ENCODE measurements around the gene SYNE2.

Gene SYNE2

GRCh38 chr14:63877550-63877939 lies 24.7 kb downstream of the SYNE2 start:
- DNase-seq: no peak

DNA sequence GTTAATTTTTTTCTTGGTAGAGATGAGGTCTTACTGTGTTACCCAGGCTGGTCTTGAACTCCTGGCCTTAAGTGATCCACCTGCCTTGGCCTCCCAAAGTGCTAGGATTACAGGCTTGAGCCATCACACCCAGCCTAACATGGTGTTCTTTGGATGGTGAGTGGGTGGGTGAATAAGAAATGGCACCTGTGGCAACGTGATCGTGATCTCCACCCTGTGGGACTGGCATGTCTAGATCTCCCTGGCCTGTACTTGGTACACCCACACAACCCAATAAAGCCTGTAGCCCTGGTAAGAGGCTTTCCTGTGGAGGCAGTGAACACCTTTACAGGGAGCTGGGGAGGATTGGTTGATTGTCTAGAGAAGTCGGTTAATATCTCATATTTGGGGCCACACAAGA lies 25.2 kb downstream of the SYNE2 start:
- no peak for DNase-seq

DNA sequence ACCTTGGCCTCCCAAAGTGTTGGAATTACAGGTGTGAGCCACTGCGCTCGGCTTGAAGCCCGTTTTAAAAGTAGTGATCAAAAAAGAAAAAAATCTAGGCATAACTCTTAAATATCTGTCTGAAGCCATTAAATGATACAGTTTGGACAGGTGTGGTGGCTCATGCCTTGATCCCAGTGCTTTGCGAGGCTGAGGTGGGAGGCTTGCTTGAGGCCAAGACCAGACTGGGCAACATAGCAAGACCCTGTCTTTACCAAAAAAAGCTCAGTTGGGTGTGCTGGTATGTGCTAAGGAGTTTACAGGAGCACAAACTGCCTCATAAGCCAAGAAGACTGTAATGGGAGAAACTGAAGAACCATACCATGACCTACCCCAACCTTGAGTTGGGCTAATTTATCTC lies 26.0 kb downstream of the SYNE2 start:
- DNase-seq: no peak

DNA sequence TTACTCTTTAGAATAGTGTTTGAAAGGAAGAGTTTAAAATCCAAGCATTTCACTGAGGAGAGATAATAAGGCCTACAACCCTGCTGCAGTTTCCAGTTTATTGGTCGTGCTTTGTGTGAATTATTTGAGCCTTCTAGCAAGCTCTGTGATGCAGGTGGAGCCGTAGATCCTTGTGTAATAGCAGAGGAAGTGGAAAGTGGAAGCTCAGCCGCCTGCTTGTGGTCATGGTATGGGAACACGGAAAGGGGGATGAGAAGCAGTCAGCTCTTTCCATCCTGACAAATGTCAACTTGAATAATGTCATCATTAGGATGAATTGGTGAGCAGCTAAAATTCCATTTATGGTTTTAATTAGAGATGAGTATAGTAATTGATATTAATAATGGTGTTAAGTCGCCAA lies 29.1 kb downstream of the SYNE2 start:
- DNase-seq: no peak

GRCh38 chr14:63887899-63888298 lies 35.1 kb downstream of the SYNE2 start:
- no peak for DNase-seq

DNA sequence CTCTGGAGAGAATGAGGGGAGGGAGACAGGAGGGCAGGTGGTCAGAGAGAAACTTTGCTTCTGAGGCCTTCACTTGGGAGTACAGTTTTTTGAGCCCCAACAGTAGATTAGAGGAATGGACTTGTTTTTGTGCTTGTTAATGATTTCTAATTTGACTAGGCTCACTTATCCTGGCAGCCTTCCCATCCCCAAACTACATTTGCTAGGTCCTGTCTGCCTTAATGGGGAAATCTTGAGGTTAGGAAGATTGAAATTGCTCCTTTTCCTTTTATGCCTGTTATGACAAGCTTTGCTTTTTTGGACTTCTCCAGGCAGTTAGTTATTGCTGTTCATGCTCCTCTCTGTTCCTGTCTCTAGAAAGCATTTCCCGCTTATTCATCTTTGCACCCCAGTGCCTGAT lies 37.7 kb downstream of the SYNE2 start:
- peak; percentile 15 for DNase-seq

DNA sequence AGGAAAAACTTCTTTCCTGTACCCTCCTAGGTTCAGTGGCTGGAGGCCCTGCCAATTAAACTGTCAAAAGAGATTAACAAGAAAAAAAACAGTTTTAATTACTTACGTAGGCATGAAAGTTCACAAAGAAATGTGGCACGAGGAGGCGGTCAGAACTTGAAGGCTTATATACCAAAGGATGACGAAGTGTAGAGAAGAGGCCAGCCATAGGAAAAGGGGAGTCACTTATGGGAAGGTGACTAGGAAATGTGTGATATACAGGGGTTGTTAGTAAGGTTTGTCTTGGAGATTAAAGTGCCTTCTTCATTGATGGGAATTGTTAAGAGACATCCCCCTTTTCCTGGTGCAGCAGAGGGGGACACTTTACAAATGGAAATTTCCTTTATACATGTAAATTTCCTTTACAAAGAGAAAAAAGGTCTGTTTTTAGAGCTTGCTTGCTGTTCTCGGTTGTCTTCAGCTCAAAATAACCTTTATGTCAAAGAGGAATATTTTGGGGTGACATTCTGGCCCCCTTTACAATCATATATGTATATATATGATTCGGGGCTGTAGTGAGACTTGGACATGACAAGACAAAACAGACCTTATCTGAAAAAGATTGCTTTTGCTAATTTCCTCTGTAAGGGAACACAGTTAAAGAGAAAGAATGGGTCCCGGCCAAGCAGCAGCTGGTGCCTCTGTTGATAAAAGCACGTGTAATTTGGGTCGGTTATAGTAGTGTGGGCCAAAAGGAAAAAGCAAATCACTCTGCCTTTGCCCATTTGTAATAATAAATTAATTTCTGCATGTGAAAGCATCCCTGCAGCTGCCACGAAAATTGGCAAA lies 38.6 kb downstream of the SYNE2 start:
- DNase-seq: peak; percentile 13

GRCh38 chr14:63892265-63892664 lies 39.5 kb downstream of the SYNE2 start:
- no peak for DNase-seq

GRCh38 chr14:63893701-63894458 lies 41.1 kb downstream of the SYNE2 start:
- DNase-seq: no peak

GRCh38 chr14:63895510-63895909 lies 42.7 kb downstream of the SYNE2 start:
- DNase-seq: no peak

DNA sequence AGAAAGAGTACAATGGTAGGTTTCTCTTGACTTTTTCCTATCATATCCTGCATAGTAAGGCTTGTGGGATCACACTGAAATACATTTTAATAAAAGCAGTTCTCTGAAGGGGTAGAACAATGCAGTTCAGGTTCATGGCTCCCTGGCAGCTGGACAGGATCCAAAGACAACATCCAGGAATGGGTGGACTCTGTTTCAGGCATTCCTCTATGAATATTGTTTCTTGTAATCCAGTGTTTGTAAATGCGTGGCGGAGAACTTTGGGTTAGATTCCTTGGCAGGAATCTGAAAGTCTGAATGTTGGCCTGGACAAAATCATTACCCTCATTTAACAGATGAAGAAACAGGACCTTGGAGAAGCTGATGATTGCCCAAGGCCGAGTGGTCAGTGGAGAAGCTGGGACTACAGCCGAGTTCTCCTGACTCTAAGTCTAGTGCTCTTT lies 43.5 kb downstream of the SYNE2 start:
- peak; percentile 40 for DNase-seq

GRCh38 chr14:63897721-63898163 lies 44.9 kb downstream of the SYNE2 start:
- DNase-seq: no peak

DNA sequence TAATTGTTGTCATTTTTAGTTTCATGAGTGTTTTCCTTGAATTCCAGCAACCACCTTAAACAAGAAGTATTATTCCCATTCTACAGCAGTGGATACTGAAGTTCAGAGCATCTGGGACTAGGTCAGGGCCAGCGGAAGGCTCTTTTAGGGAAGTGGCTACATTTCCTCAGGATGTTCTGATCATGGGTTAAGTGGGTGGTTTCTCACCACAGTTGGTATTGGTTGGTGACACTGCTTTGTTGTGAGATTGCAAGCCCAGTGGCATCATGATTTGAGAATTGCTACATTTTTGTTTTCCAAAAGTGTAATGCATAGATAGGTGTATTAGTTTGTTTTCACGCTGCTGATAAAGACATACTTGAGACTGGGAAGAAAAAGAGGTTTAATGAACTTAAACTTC lies 47.1 kb downstream of the SYNE2 start:
- no peak for DNase-seq

DNA sequence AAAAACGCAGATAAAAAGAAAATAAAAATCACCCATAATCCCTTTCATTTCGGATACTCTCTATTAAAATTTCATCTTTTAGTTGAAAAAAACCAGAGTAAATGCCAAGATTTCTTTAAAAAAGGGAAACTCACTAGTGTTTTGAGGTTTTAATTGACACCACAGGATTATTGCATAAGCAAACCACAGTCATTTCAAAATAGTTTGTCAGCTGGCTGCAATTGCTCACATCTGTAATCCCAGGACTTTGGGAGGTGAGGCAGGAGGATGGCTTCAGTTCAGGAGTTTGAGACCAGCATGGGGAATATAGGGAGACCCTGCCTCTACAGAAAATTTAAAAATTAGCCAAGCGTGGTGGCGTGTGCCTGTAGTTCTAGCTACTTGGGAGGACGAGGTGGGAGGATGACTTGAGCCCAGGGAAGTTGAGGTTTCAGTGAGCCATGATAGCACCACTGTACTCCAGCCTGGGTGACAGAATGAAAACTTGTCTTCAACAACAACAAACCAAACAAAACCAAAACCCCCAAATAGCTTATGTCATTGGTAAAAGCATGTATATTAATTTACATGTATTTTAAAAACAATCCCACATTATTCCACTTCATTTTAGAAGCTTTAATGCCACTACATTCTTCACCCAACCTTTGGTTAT lies 48.8 kb downstream of the SYNE2 start:
- no peak for DNase-seq

GRCh38 chr14:63902375-63902976 lies 49.7 kb downstream of the SYNE2 start:
- no peak for DNase-seq

DNA sequence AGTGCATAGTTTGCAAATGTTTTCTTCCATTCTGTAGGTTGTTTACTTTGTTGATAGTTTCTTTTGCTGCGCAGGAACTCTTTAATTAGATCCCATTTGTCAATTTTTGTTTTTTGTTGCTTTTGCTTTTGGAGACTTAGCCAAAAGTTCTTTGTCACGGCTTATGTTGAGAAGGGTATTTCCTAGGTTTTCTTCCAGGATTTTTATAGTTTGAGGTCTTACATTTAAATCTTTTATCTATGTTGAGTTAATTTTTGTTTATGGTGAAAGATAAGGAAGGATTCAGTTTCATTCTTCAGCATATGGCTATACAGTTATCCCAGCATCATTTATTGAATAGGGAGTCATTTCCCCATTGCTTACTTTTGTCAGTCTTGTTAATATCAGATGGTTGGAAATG lies 51.9 kb downstream of the SYNE2 start:
- DNase-seq: no peak

- no peak for DNase-seq
Observed at GRCh38 chr14:63905370-63905769, 52.6 kb downstream of the SYNE2 start.

GRCh38 chr14:63908667-63909264 lies 56.0 kb downstream of the SYNE2 start:
- DNase-seq: no peak

- DNase-seq: no peak
Observed at GRCh38 chr14:63909984-63910383, 57.2 kb downstream of the SYNE2 start.

DNA sequence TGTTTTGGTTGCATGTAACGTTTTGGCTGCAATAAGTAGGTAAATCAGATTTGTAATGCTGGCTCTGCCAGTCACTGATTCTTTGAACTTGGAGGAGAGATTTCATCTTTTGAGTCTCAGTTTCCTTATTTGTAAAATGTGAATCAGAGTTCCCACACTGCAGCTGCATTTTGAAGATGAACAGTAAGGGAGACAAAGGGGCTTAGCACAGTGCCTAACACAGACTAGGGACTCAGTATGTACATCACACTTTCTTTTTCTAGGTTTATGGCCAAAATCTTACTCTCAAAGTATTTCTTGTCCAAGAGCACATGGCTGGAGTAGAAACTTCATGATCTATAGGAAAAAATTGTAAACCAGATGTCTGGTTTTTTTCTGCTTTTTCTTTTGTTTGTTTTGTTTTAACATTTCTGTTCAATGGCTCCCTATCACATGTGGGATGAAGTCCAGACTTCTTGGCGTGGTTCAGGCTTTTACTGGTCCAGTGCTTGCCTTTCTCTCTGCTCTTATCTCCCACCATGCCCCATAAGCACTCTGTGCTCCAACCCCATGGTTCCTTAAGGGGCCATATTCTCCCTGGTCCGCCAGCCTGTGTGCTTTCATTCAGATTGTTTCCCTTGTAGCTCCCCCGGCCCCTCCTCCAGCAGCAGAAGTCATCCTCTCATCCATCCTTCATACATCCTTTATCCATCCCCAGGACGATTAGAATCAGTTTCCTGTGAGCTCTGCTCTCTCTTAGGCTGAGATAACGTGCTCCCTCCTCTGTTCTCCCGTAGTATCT lies 58.0 kb downstream of the SYNE2 start:
- no peak for DNase-seq

- DNase-seq: no peak
Observed at GRCh38 chr14:63911404-63911803, 58.6 kb downstream of the SYNE2 start.

DNA sequence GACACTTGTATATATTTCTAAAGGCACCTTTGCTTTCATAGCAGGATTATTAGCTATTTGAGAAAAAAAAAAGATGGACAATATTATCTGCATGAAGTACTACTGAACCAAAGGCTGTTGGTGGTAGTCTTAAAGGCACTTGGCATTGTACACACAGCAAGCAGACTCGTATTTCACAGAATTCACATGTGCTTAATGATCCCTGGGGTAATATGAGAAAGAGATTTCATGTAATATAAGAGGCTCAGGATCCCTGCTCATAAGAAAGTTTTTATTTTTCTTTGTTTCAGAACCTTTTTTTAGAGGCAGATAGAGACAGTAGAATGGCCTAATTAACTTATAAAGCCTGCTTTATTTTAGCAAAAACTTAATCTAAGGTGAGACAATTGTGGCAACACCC lies 59.5 kb downstream of the SYNE2 start:
- no peak for DNase-seq
